Measurements from ENCODE around the gene INPP5D.

The INPP5D gene

DNA sequence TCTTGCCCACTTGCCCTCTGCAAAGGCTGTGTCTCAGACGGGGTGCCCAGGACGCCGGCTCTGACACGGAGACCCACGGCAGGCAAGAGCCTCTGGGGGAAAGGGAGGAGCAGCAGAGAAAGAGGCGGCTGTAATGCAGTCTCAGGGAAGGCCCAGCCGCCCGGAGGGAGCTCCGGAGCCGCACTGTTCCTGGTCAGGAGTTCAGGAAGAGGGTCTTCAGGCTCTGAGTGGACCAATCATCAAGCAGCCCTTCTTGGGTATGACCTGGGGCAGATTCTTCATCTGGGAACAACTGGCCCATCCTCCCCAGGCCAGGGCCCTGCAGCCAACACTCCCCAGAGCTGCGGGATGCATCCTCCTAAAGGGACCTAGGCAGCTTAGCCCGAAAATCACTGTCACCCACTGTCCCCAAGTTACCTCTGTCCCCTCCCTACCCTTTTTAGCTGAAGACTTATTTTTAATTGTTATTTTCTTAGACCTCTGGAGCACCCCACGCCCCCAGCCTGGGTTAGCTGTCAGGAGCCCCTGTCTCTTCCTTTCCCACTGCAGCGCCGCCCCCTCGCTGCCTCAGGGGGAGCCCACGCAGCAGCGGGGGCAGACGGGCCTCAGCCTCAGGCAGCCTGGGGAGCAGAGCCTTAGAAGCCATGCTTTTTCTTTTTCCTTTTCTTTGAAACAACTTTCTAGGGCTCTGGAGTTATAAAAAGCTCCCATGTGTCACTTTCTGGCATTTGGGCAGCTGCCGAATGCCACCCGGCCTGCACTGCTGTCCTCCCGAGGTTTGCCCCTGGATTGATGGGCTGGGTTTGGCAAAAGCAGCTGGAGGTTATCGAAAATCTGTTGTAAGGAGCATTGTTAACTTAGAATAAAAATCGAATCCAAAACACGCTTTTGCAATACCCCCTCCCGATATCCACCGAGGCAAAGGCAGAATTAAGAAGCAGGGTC lies 28.3 kb upstream of the INPP5D start:
- in situ Hi-C loops (cut with MboI; ENCODE audit: low sequenced_read_pairs), result no loop called here

DNA sequence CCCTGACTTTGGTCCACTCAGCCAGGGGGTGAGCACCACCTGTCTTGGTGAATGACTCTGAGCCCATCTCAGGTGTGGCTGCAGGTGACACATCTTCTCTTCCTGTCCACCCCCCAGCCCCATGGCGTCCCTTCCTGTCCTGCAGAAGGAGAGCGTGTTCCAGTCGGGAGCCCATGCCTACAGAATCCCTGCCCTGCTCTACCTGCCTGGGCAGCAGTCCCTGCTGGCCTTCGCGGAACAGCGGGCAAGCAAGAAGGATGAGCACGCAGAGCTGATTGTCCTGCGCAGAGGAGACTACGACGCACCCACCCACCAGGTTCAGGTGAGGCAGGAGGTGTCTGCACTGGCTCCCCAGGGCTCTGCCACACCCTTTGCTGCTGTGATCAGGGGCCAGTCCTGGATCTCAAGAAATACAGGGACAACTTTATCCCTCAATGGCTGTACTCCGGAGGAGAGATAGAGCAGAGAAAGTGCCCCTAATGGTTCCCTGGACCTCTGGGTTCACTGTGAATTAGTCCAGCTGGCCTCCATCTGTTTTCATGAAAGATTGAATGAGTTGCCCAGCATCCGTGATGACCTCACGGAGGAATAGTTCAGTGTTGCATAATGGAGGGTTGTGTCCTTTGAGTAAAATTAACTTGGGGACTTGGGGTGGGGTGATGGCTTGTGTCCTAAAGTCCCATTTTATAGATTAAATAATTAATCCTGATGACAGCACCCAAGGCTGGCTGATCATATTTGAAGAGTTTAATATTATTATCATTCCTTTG lies 27.4 kb upstream of the INPP5D start, which contains the start of gene NEU2:
NEU2 (plus strand) TSS at position 122 of the 770 bp plus-strand sequence; CDS start at position 122, 0 bp downstream.
- in situ Hi-C loops (cut with MboI; ENCODE audit: low sequenced_read_pairs), result no loop called here

DNA sequence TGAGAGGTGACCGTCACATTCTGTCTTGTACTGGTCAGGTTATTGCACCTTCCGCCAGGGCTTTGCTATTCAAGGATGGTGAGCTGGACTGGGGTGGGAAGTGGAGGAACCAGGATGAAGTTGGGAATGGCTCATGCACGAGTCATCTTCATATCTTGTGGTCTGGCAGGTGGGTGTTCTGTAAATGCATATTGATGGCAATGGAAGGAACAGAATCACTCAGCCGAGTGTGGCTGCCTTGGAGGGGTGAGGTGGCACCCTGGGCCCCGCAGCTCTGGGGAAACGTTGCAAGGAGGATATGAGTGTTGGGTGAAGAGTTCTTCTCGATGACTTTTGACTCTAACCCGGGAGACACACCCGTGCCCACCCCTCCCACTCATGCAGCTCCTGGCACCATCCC lies 26.5 kb upstream of the INPP5D start:
- in situ Hi-C loops (cut with MboI; ENCODE audit: low sequenced_read_pairs), result no loop called here

DNA sequence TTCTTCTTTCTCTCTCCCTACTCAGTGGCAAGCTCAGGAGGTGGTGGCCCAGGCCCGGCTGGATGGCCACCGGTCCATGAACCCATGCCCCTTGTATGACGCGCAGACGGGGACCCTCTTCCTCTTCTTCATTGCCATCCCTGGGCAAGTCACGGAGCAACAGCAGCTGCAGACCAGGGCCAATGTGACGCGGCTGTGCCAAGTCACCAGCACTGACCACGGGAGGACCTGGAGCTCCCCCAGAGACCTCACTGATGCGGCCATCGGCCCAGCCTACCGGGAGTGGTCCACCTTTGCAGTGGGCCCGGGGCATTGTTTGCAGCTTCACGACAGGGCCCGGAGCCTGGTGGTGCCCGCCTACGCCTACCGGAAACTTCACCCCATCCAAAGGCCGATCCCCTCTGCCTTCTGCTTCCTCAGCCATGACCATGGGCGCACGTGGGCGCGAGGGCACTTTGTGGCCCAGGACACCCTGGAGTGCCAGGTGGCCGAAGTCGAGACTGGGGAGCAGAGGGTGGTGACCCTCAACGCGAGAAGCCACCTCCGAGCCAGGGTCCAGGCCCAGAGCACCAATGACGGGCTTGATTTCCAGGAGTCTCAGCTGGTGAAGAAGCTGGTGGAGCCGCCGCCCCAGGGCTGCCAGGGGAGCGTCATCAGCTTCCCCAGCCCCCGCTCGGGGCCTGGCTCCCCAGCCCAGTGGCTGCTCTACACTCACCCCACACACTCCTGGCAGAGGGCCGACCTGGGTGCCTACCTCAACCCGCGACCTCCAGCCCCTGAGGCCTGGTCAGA lies 25.9 kb upstream of the INPP5D start:
- in situ Hi-C loops (cut with MboI; ENCODE audit: low sequenced_read_pairs), result no loop called here

DNA sequence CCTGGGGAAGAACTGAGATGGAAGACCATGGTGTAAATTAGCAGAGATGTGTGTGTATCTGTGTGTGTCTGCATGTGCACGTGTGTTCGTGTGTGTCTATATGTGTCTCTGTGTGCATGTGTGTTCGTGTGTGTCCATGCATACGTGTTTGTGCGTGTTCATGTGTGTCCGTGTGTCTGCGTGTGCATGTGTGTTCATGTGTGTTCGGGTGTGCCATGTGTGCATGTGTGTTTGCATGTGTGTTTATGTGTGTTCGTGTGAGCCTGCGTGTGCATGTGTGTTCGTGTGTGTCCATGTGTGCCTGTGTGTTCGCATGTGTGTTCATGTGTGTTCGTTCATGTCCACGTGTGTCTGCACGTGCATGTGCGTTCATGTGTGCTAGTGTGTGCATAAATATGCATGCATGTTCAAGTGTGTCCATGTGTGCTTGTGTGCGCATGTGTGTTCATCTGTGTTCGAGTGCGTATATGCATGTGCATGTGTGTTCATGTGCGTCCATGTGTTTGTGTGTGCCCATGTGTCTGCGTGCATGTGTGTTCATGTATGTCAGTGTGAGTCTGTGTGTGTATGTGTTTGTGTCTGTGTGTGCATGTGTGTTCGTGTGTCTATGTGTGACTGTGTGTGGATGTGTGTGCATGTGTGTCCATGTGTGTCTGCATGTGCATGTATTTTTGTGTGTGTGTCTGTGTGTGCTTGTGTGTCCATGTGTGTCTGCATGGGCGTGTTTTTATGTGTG lies 24.5 kb upstream of the INPP5D start:
- in situ Hi-C loops (cut with MboI; ENCODE audit: low sequenced_read_pairs), result no loop called here

DNA sequence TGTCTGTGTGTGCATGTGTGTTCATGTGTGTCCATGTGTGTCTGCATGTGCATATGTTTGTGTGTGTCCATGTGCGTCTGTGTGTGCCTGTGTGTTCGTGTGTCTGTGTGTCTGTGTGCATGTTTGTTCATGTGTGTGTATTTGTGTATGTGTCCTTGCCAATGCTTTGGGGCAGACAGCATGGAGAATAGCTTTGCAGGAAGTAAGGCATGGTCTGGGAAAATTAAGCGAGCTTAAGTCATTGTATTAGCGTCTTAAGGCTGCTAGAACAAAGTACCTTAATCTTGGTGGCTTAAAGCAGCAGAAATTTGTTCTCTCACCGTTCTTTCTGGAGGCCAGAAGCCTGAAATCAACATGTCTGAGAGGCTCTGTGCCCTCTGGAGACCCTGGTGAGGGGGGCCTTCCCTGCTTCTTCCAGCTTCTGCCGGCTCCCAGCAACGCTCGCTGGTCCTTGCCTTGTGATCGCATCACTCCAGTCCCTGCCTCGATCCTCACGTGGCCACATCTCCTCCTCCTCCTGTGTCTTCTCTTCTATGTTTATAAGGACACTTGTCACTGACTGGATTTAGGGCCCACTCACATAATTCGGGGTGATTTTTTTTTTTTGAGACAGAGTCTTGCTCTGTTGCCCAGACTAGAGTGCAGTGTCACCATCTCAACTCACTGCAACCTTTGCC lies 23.8 kb upstream of the INPP5D start:
- in situ Hi-C loops (cut with MboI; ENCODE audit: low sequenced_read_pairs), result no loop called here

DNA sequence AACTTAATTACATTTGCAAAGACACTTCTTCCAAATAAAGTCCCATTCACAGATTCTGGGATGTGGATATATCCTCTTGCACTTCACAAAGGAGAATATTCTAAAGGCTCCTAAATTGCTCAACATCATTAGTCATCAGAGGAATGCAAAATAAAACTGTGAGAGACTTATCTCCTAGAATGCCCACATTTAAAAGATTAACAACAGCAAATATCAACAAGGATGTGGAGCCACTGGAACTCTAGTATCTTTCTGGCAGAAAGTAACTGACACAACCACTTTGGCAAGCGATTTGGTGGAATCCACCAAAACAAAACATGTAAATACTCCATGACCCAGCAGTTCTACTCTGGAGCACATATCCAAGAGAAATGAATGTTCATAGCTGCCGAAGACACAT lies 23.1 kb upstream of the INPP5D start:
- in situ Hi-C loops (cut with MboI; ENCODE audit: low sequenced_read_pairs), result no loop called here

DNA sequence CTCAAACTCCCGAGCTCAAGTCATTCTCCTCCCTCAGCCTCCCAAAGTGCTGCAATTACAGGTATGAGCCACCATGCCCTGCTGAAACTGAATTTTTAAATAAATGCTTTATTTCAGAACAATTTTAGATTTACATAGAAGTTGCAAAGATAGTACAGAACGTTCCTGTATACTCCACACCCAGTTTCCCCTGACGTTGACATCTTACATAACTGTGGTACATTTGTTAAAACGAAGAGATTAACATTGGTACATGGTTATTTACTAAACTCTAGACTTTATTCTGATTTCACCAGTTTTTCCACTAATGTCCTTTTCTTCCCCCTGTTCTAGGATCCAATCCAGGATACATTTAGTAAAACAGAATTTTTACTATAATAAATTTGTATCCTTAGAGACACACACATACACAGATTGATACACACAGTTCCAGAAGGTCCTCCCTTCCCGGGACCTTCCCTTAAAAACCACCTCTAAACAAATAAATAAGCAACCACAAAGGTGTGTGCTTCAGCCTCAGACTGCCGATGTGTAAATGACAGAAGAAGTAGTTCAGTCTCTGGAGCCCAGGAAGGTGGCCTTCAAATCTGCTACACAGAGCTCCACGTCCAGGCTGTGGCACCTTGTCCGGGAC lies 20.8 kb upstream of the INPP5D start:
- in situ Hi-C loops (cut with MboI; ENCODE audit: low sequenced_read_pairs), result no loop called here

DNA sequence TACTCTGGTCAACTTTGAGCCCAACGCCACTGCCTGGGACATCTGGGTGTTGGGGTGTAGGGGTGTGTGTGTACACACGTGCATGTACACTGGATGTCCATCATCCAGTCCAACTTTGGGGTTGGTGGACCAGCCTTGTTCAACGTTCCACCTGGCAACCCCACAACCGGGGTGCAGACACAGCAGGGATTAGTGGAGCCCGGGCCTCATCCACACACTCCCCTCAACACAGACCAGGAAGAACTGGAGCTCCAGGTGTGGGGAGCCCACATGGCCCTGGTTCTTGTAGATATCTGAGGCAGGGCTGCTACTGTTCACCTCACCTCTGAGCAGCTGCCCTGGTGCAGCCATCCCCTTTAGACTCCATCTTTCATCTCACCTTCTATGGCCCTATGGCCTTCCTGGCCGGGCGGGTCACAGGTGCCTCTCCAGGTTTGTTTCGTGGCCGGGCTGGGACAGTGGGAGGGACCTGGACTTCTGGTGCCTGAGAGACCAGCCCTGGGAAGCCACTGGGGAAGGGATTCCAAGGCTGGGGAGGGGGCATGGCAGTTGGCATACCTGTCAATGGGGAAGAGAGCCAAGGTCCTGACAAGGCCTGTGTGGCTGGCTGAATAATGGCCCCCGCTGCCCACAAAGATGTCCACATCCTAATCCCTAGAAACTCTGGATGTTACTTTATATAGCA lies 20.2 kb upstream of the INPP5D start:
- in situ Hi-C loops (cut with MboI; ENCODE audit: low sequenced_read_pairs), result no loop called here

DNA sequence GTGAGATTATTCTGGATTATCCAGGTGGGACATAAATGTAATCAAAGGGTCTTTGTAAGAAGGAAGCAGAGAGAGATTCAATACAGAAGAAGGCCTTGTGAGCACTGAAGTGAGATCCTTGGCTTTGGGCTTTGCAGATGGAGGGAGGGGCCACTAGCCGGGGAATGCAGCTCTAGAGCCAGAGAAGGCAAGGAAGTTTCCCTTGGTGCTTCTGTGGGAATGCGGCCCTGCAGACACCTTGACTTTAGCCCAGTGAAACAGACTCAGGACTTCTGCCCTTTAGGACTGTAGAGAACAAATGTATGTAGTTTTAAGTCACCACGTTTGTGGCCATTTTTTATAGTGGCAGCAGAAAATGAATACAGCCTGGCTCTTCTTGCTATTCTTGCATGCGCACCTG lies 19.6 kb upstream of the INPP5D start:
- in situ Hi-C loops (cut with MboI; ENCODE audit: low sequenced_read_pairs), result no loop called here

DNA sequence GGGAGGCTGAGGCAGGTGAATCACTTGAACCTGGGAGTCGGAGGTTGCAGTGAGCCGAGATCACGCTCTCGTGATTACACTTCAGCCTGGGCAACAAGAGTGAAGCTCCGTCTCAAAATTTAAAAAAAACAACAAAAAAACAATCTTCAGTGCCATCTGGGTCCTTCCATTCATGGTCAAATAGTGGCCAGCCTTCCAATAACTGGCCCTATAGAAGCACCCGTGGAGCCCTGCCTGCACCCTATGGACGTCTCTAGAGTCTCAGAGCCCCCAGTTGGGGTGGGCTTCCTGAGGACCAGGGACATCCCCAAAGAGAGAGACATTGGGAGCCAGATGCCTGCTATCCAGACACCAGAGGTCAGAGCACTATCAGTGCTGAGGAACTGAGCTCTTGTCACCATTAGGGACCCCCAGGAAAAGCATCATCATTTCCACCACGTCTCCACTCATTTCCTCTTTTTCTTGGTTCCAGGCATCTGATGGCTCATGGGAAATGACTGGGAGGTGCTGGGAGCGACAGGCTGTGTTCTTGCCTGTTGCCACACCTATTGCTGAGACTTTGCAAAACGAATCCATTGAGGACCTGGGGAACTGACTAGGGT lies 18.3 kb upstream of the INPP5D start:
- in situ Hi-C loops (cut with MboI; ENCODE audit: low sequenced_read_pairs), result no loop called here

DNA sequence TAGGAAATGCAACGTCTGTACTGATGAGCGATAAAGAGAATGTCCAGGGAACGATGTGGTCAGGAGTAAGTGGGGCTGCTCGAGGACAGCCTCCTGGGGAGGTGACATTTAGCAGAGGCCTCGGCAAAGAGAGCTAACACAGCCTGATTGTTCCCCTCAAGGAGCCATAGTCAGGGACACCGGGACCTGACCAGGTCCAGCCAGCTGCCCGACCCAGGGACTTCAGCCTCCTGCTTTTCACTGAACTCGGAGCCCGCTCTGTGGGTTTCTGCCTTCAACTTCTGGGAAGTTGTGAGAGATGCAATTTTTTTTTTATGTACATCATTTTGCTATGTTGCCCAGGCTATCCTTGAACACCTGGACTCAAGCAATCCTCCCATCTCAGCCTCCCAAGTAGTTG lies 17.6 kb upstream of the INPP5D start:
- in situ Hi-C loops (cut with MboI; ENCODE audit: low sequenced_read_pairs), result no loop called here

DNA sequence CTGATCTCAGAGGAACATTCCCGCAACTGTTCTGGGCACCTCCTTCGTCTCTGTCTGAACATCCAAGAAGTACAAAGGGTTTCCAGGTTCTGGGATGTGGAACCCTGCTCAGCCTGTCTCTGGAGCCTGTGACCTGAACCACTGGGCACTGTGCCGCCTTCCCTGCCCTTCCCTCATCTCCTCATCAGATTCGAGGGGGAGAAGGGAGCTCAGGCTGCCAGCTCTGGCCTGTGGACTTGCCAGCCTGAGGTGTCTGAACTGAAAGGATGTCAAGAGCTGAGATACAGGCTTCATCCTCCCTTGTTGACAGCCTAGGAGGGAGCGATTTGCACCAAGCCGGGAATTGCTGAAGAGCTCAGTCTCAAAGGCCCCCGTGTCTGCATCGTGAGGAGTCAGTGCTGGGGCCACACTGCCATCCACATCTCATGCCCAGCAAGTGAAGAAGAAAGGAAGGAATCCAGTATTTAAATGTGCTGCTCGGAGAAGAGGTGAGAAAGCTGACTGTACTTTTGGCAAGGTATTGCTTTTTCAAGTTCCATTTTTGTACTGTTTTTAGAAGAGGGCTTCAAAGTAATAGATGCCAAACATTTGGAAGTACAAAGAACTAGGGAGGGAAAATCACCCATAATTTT lies 15.1 kb upstream of the INPP5D start:
- in situ Hi-C loops (cut with MboI; ENCODE audit: low sequenced_read_pairs), result no loop called here

DNA sequence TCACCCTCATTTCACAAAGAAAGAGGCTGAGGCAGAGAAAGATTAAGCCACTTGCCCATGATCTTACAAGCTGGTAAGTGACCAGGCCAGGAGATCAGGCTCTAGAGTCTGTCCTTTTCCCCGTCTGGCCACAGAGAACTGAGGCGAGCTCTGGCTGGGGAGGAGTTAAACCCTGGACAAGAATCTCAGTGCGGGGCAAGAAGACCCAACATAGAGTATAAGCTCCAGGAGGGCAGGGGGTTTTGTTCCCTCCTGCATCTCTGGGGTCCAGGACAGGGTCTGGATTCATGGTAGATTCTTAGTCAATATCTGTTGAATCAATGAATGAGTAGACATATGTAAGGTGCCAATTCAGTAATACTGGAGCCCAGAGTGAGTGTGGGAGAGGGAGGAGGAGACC lies 12.9 kb upstream of the INPP5D start:
- in situ Hi-C loops (cut with MboI; ENCODE audit: low sequenced_read_pairs), result no loop called here

DNA sequence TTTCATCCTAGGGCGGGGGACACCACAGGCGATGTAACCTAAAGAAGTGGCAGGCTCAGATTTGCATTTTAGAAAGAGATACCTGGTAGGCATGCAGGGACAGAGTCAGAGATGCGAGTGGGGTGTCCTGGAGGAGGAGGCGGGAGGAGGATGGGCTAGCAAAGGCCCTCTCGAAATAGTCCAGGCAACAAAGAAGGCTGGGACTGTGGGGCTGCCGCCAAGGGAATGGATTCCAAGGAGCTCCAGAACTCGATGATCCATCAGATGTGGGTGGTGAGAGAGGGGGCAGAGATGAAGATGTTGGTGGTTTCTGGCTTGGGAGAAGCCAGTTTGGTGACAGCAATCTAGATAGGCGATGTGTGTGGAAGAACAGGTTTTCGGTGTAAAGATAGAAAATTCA lies 12.5 kb upstream of the INPP5D start:
- in situ Hi-C loops (cut with MboI; ENCODE audit: low sequenced_read_pairs), result no loop called here

DNA sequence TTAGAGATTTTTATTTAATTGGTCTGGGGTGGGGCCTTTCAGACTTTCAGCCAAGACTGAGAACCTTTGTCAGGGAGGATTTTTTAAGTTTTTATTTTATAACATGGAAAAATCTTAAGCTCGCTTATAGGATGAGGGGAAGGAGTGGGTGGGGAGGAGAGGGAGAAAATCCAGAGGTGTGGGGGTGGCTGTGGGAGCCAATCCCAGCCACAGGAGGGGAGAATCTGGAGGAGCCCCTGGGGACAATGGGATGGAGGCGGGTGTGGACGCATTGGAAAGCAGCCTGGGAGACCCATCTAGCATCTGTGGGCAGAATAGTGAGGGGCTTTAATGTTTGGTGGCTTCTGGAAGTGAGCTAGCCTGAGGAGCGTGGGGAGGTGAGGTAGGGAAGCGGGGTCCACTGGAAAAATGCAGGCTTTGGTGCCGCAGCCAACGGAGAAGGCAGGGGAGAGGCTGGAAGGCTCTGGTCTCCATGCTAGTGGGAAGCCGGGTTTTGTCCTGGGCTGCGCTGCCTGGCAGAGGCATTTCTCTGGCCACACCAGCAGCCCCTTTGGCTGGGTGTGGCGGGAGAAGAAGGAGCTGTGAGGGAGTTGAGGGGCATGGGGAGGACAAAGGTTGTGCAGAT lies 11.5 kb upstream of the INPP5D start:
- in situ Hi-C loops (cut with MboI; ENCODE audit: low sequenced_read_pairs), result no loop called here

DNA sequence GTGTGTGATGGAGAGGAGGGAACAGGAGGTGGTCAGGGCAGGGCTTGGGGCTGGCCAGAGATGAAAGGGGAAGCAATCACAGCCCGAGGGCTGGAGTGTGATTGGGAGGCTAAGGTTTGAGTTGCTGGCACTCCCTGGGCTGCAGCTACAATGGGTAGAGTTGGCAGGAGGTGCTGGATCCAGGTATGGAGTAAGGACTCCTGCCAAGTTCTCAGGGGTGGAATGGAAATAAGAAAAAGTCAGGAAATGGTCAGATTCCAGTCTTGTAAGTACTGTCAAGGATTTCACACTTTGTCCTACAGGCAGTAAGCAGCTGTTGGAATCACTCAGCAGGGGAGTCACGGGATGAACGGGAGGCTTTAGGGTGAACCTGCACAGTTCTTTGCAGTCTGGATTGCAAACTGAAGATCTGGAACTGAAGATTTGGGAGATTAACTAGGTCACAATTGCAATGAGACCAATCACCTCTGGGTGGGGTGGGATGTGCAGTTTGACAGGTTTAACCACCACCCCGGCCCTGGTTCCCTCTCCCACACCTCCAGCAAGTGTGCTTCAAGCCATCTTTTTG lies 10.9 kb upstream of the INPP5D start:
- in situ Hi-C loops (cut with MboI; ENCODE audit: low sequenced_read_pairs), result no loop called here
